ENCODE measurements around the gene RAB31.

The RAB31 gene

DNA sequence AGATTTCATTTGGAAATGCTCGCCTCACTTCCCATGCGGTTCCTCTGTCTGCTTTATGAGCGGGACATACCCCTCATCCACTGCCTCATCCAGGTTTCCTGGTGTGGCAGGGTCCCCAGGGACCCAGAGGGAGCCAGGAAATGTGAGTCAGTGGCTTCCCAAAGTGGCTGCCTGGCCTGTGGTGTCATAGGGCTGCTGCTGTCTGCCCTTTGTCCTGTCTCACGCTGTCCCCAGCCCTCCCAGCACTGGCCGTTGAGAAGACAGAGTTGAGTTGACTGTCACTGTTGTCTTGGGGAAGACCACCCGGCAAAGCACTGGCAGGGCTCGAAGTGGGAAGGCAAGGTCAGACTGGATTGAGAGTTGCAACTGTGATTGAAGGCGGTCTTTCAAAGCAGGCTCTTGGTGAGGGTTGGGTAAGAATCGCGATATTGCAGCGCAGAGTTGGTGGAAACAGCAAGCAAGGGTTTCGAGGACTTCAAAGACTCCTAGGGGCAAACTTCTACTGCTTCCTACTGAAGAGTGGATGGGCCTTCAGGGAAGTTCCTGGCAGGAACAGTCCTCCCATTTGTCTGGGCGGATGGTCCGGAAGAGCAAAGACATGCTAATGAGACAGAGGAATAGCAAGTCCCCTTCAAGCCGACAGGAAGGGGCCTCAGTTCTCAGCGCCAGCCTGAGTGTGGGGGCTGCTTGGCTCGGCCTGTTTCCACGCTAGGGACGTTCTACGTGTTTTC, 33.9 kb downstream of the RAB31 start:
- Histone ChIP-seq H3K9ac (ENCODE audit: low read depth, low read length) (no peak overlapping the region), H3K27me3 (ENCODE audit: control insufficient read depth, insufficient read depth, low read length) (no peaks in the 10 kb centered on the region), H3K4me2 (ENCODE audit: low read length) (no peak overlapping the region), H3K36me3 (ENCODE audit: insufficient read depth, low read length) (no peaks in the 10 kb centered on the region), H3K4me1 (ENCODE audit: control insufficient read depth, insufficient read depth, low read length) (peaks cover 46% of the 10 kb centered on the region), H3K9me3 (replicated peaks; ENCODE audit: low read length) (no peaks in the 10 kb centered on the region), H3K4me3 (ENCODE audit: low read length) (no peak overlapping the region)

DNA sequence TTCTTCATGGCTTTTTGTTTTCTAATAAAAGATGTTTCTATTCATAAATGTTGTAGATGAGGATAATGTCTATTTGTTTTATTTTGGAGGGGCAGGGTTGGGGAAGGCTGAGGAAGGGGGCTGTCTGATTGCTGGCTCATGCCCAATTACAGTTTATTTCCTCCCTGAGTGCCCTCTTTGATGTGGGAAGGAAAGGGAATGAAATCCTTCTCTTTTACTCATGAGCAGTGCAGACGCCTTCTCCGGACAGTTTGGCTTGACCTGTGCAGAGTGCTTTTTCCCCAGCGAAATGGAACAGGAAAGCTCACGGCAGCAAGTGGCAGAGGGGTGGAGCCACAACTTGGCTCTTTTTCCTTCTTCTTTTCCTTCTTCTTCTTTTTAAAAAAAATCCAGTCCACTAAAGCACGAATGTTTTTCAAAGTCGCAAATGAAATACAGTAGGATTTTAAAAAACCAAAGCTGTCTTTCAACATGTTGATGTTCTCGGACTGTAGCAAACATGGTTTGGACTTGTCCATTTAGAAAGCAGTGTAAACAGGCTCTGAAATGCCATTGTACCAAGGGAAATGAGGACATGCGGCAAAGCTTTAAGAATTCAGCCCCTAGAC, 34.5 kb downstream of the RAB31 start:
- Histone ChIP-seq H3K36me3 (ENCODE audit: insufficient read depth, low read length) (no peaks in the 10 kb centered on the region), H3K4me3 (ENCODE audit: low read length) (no peak overlapping the region), H3K4me2 (ENCODE audit: low read length) (peak overlapping the region; percentile 33), H3K9me3 (replicated peaks; ENCODE audit: low read length) (no peaks in the 10 kb centered on the region), H3K27me3 (ENCODE audit: control insufficient read depth, insufficient read depth, low read length) (no peaks in the 10 kb centered on the region), H3K9ac (ENCODE audit: low read depth, low read length) (peak overlapping the region; percentile 37), H3K4me1 (ENCODE audit: control insufficient read depth, insufficient read depth, low read length) (peaks cover 42% of the 10 kb centered on the region)

DNA sequence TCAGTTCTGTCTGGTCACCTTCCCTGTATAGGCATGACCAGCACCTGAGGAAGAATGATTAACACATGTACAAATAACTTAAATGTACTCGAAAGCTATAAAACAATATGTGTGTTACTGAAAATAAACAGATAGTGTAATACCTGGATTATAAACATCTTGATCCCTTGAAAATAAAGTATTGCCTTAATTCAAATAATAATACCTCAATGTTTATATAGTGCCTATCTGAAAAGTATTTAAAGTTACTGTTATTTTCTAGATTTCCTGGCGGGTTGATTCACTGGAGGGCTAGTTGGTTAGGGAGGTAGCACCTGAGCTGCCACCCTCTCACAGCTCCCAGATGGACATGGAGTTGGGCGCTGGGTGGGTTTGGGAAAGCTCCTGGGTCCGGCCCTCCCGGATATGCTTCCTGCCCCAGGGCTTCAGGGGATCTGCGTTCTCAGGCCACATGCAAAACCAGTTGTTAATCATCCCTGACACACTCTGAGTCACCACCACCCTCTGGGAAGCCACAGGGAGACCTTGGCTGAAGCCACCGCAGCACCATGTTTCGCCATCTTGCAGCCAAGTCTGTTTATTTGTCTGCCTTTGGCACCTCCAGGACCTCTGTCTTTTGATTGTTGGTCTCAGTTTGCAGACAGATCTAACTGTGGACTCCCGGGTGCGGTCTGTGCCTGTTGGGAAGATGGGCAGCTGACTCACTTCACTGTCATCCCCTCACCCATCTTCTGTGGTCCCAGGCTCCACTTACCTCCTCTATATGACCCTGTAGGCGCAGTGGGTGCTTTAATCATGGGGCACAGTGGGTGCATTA, 35.3 kb downstream of the RAB31 start:
- H3K9ac ChIP-seq (ENCODE audit: low read depth, low read length) = peak overlapping the region; percentile 37
- H3K27me3 ChIP-seq (ENCODE audit: control insufficient read depth, insufficient read depth, low read length) = no peaks in the 10 kb centered on the region
- H3K36me3 ChIP-seq (ENCODE audit: insufficient read depth, low read length) = no peaks in the 10 kb centered on the region
- H3K4me3 ChIP-seq (ENCODE audit: low read length) = no peak overlapping the region
- H3K9me3 ChIP-seq (replicated peaks; ENCODE audit: low read length) = no peaks in the 10 kb centered on the region
- H3K4me1 ChIP-seq (ENCODE audit: control insufficient read depth, insufficient read depth, low read length) = peaks cover 37% of the 10 kb centered on the region
- peak overlapping the region; percentile 33 for H3K4me2 ChIP-seq (ENCODE audit: low read length)

DNA sequence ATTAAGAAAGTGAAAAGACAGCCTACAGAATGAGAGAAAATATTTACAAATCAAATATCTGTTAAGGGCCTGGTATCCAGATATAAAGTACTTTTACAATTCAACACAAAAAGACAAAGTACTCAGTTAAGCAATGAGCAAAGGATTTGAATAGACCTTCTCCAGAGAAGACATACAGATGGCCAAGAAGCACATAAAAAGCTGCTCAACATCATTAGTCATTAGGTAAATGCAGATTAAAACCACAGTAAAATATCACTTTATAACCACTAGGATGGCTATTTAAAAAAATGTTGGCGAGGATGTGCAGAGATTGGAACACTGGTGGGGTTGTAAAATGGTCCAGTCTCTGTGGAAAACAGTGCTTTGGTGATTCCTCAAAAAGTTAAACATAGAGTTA, 38.9 kb downstream of the RAB31 start:
- Histone ChIP-seq H3K36me3 (ENCODE audit: insufficient read depth, low read length) (no peaks in the 10 kb centered on the region), H3K4me1 (ENCODE audit: control insufficient read depth, insufficient read depth, low read length) (peaks cover 30% of the 10 kb centered on the region), H3K9me3 (replicated peaks; ENCODE audit: low read length) (no peaks in the 10 kb centered on the region), H3K9ac (ENCODE audit: low read depth, low read length) (no peak overlapping the region), H3K4me3 (ENCODE audit: low read length) (no peak overlapping the region), H3K27me3 (ENCODE audit: control insufficient read depth, insufficient read depth, low read length) (no peaks in the 10 kb centered on the region), H3K4me2 (ENCODE audit: low read length) (no peak overlapping the region)

DNA sequence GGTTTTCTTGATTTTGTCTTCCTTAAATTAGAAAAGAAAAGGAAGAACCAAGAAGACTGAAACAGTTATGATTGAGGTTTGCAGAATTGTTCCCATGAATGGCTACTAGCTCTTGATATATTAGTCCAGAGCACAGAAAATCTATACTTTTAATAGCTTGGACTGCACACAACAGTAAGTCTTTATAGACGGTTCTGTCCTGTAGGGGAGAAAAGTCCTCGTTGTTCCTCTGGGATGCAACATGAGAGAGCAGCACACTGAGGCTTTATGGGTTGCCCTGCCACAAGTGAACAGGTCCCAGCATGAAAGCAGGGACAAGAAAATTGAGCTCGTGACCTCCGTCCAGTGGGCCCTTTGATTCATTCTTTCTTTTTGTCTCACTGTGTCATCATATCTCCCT, 41.5 kb downstream of the RAB31 start:
- no peaks in the 10 kb centered on the region for H3K36me3 ChIP-seq (ENCODE audit: insufficient read depth, low read length)
- H3K4me1 ChIP-seq (ENCODE audit: control insufficient read depth, insufficient read depth, low read length) = peaks cover 7% of the 10 kb centered on the region
- H3K27me3 ChIP-seq (ENCODE audit: control insufficient read depth, insufficient read depth, low read length) = no peaks in the 10 kb centered on the region
- H3K4me2 ChIP-seq (ENCODE audit: low read length) = no peak overlapping the region
- no peaks in the 10 kb centered on the region for H3K9me3 ChIP-seq (replicated peaks; ENCODE audit: low read length)
- H3K4me3 ChIP-seq (ENCODE audit: low read length) = no peak overlapping the region
- H3K9ac ChIP-seq (ENCODE audit: low read depth, low read length) = no peak overlapping the region

DNA sequence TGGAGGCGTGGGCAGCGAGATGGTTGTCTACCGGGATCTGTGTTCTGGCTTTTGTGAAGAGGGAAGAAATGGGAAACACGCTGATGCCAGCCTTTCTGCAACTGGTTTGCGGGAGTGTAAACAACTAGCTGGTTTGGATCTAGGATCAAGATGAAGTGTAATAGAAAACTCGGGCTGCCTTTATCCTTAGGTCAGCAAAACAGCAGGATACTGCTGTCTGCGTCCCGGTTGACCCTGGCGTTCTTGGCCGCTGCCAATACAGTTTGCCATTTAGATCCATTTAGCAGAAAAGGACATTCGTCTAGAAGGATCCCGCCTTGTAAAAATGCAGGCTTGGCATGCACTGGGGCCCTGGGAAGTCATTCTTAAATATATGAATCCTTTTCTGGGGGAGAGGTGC, 42.0 kb downstream of the RAB31 start:
- no peak overlapping the region for H3K4me2 ChIP-seq (ENCODE audit: low read length)
- peaks cover 7% of the 10 kb centered on the region for H3K4me1 ChIP-seq (ENCODE audit: control insufficient read depth, insufficient read depth, low read length)
- no peaks in the 10 kb centered on the region for H3K27me3 ChIP-seq (ENCODE audit: control insufficient read depth, insufficient read depth, low read length)
- H3K9ac ChIP-seq (ENCODE audit: low read depth, low read length) = no peak overlapping the region
- no peaks in the 10 kb centered on the region for H3K9me3 ChIP-seq (replicated peaks; ENCODE audit: low read length)
- no peak overlapping the region for H3K4me3 ChIP-seq (ENCODE audit: low read length)
- no peaks in the 10 kb centered on the region for H3K36me3 ChIP-seq (ENCODE audit: insufficient read depth, low read length)

DNA sequence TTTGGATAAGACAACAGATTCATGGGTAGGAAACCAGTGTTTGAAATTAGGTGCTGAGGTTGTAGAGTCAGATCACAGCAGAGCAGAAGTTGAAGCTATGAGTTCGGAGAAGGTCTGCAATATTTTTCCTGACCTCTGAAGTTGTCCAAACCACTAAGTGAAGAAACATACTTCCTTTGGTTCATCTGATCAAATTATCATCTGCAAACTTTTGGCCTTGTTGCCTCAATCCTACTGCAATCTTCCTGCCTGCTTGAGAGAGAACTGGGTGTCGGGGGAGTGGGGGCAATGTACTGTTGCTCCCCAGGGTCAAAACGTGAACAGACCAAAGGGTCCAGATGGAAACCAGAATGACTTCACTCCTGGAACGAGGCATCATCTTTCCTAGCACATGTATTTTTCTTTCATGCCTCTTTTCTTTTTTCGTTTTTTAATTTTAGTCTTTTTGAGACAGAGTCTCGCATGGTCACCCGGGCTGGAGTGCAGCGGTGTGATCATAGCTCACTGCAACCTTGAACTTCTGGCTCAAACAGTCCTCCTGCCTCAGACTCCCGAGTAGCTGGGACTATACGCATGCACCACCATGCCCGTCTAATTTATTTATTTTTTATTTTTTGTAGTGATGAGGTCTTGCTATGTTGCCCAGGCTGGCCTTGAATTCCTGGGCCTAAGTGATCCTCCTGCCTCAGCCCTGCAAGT, 42.7 kb downstream of the RAB31 start:
- H3K4me3 ChIP-seq (ENCODE audit: low read length) = no peak overlapping the region
- H3K4me2 ChIP-seq (ENCODE audit: low read length) = no peak overlapping the region
- no peak overlapping the region for H3K9ac ChIP-seq (ENCODE audit: low read depth, low read length)
- H3K36me3 ChIP-seq (ENCODE audit: insufficient read depth, low read length) = no peaks in the 10 kb centered on the region
- H3K27me3 ChIP-seq (ENCODE audit: control insufficient read depth, insufficient read depth, low read length) = no peaks in the 10 kb centered on the region
- peaks cover 7% of the 10 kb centered on the region for H3K4me1 ChIP-seq (ENCODE audit: control insufficient read depth, insufficient read depth, low read length)
- no peaks in the 10 kb centered on the region for H3K9me3 ChIP-seq (replicated peaks; ENCODE audit: low read length)

DNA sequence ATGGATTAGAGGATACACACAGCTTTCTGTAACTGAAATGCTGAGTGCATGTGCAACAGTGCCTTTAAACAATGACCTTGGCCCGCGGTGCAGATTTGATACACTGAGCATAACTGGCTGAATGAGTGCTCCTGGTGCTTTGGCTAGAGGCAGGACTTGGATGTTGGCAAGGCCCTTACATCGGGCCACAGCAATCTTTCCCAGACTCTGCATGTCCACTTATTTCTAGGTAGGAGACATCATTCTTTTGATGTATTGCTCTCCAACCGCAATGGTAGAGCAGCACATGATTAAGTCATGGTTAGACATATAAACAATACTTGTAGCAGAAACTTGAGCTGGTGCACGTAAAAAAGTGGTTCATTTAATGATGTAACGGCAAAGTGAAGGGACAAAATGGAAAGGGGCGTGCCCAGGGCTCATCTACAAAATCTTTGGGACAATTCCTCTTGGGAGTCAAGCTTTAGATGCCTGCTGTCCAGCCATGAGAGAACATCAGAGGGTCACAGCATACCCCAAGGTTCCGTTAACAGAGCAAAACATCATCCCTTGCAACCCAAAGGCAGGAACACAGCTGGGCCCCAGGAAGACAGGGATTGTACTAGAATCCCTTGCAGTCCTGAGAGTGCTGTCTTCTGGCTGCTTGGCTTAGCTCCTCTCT, 43.4 kb downstream of the RAB31 start:
- H3K4me2 ChIP-seq (ENCODE audit: low read length) = no peak overlapping the region
- H3K4me3 ChIP-seq (ENCODE audit: low read length) = no peak overlapping the region
- peaks cover 7% of the 10 kb centered on the region for H3K4me1 ChIP-seq (ENCODE audit: control insufficient read depth, insufficient read depth, low read length)
- H3K36me3 ChIP-seq (ENCODE audit: insufficient read depth, low read length) = no peaks in the 10 kb centered on the region
- H3K27me3 ChIP-seq (ENCODE audit: control insufficient read depth, insufficient read depth, low read length) = no peaks in the 10 kb centered on the region
- no peaks in the 10 kb centered on the region for H3K9me3 ChIP-seq (replicated peaks; ENCODE audit: low read length)
- no peak overlapping the region for H3K9ac ChIP-seq (ENCODE audit: low read depth, low read length)

DNA sequence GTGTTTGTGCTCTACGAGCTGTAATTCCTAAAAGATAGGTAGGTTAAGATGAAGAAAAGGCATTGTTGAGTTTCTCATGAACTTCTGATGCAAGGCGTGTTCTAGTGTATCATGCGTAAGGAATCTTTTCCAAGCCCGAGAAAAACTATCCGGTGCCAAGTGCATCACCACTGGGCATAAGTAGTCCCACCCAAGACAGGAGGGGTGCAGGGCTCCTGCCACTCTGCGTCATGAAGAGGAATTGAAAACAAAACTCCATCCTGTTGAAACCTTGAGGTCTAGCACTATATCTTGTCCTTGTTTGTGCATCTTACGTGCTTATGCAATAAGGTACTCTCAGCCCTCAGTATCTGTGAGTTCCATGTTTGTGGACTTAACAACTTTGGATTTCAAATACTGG, 45.7 kb downstream of the RAB31 start:
- peaks cover 8% of the 10 kb centered on the region for H3K4me1 ChIP-seq (ENCODE audit: control insufficient read depth, insufficient read depth, low read length)

DNA sequence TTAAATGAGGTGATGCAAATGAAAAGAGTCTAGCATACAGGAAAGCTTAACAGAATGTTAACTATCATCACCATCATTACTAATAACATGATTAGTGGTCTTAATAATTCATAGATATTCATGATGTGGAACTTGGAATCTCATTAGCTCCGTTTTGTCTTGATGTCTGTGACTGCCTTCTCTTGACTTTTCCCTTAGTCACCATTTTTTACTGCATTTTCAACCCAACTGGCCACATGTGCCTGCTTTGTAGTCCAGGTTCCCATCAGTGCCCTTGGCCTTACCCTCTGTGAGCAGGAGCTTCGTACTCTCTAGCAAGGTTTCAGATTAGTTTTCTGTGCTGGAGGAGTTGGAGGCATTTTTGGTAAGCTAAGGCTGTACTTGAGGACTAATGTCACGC, 47.0 kb downstream of the RAB31 start:
- Histone ChIP-seq H3K4me3 (ENCODE audit: low read length) (no peak overlapping the region), H3K9ac (ENCODE audit: low read depth, low read length) (no peak overlapping the region), H3K4me2 (ENCODE audit: low read length) (no peak overlapping the region), H3K36me3 (ENCODE audit: insufficient read depth, low read length) (no peaks in the 10 kb centered on the region), H3K27me3 (ENCODE audit: control insufficient read depth, insufficient read depth, low read length) (no peaks in the 10 kb centered on the region), H3K4me1 (ENCODE audit: control insufficient read depth, insufficient read depth, low read length) (peaks cover 8% of the 10 kb centered on the region), H3K9me3 (replicated peaks; ENCODE audit: low read length) (no peaks in the 10 kb centered on the region)

More for the DNA sequence above, 45.7 kb downstream of the RAB31 start:
- Histone ChIP-seq H3K27me3 (ENCODE audit: control insufficient read depth, insufficient read depth, low read length) (no peaks in the 10 kb centered on the region), H3K9ac (ENCODE audit: low read depth, low read length) (no peak overlapping the region), H3K4me3 (ENCODE audit: low read length) (no peak overlapping the region), H3K9me3 (replicated peaks; ENCODE audit: low read length) (no peaks in the 10 kb centered on the region), H3K4me2 (ENCODE audit: low read length) (no peak overlapping the region), H3K36me3 (ENCODE audit: insufficient read depth, low read length) (no peaks in the 10 kb centered on the region)

DNA sequence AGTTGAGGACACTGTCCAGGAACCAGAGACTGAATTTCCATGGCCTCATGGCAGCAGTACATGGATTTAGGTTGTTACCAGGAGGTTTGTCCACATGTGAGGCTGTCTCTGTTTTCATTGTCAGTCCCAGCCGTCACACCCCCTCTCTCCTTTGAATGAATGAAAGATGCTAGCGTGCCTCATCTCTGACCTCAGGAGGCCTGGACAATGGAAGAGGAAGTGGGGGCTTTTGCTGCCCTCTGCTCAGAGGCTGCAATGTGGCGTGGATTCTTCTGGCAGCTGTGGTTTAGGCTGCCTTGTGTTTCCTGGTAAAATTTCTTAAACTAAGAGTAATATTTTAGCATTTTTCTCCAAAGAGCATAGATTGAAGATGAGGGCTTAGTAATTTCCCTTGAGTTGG, 47.5 kb downstream of the RAB31 start:
- no peaks in the 10 kb centered on the region for H3K9me3 ChIP-seq (replicated peaks; ENCODE audit: low read length)
- H3K27me3 ChIP-seq (ENCODE audit: control insufficient read depth, insufficient read depth, low read length) = no peaks in the 10 kb centered on the region
- H3K4me2 ChIP-seq (ENCODE audit: low read length) = no peak overlapping the region
- H3K36me3 ChIP-seq (ENCODE audit: insufficient read depth, low read length) = no peaks in the 10 kb centered on the region
- no peak overlapping the region for H3K9ac ChIP-seq (ENCODE audit: low read depth, low read length)
- peaks cover 8% of the 10 kb centered on the region for H3K4me1 ChIP-seq (ENCODE audit: control insufficient read depth, insufficient read depth, low read length)
- no peak overlapping the region for H3K4me3 ChIP-seq (ENCODE audit: low read length)
